ENCODE data around the gene C9.
"Not testable (repeated sequence)": the region's sequence is repeated elsewhere in the genome, so short reads cannot be mapped to it uniquely, and the experiment has no call there.

The C9 gene

DNA sequence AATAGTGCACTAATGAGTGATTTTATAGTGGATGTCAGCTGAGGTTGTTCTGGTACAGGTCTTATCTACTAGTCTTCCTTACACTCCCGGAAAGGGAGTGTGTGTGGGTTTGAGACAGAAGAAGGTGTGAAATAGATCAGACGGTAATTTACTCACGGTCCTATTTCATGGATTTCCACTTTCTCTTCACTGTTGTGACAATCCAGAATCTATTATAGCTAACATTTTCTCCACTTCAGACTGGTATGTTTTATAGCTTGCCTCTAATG lies 7.0 kb upstream of the C9 start:
- DNase-seq (ENCODE audit: low read depth): no peak

DNA sequence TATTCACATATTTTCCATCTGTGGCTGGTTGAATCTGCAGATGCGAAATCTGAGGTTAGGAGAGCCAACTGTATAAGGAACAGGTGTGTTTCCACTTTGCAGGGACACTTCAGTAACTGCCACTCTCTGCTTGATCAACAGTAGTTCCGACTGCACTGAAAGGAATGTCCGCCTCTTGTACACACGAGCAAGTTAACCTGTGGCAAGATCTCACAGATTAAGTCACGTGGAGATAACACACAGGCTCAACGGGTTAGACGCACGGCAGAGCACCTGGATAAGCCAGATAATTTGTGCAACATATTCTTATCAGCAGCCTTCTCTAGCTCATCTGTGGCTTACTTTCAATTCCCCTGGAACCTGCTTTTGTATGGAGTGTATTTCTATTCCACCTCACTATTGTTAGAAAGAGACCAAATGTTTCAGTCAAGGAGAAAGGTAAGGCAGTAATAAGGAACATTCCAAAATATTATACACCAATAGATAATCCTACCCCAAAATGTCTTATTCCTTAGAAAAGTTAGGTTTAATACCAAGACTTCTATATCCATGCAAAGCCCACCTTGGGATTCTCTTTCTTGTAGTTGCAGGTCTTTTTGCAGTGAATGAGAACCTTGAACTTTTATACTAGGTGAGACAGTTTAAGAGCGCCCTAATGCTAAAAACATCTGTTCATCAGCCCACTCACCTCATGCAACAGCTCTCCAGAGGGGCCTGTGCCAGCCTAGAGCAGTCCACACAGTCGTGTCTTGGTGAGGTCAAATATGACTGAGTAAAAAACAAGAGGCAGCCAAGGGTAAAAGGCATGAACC lies 6.5 kb upstream of the C9 start:
- DNase-seq (ENCODE audit: low read depth): no peak

DNA sequence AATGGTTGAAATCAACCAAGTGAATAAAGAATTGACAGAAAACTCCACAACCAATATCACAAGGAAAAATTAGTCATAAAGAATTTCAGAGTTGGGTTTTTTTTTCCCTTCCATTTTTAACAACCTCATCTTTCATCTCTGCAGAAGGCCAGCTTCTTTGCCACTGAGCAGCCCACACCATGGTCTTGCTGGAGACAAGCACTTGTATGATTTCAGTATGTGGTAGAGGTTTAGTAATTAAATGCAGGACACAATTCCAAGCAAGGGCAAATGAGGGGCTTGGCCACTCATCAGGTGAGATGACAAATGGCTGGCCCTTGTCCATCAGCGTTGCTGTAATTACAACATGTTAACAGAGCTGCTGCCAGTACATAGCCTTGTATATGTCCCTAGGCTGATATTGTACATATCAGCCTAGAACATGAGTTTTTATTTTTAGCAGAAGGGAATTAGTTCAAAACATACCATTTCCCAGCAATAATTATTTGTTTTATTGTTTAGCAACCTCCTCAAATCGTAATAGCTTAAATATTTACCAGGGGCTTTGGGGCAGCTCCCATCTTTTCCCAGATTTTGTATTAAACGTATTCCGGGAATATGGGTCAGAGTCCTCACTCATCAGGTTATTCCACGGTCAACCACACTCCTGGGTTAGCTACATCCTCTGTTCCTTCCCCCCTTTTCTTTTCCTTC lies 5.0 kb upstream of the C9 start:
- no peak for DNase-seq (ENCODE audit: low read depth)

DNA sequence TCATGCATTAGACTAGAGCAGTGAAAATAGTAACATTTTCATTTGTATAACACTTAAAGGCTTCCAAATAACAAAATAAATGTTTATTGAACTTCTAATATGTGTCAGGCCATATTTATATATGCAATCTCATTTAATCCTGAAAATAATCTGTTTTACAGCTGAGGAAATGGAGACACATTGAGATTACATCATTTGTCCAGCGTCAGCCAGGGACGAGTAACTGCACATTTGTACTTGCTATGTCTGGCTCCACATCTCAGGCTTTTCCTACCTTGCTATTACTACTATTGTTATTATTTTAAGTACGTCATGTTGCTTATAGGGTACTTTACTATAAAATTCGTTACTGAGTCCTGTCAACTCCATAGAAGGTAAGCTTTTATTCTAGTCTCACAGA lies 3.8 kb upstream of the C9 start:
- DNase-seq (ENCODE audit: low read depth): no peak

DNA sequence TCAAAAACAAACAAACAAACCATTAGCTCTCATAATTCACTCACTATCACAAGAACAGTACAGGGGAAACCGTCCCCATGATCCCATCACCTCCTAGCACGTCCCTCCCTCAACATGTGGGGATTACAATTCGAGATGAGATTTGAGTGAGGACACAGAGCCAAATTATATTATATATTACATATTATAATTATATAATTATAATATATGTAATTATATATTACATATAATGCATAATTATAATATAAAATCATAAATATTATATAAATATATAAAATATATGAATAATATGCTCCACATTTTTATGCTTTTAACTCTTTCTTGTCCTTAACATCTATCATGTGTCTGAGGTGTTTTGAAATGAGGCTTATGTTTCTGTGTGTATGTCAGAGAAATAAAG lies 3.4 kb upstream of the C9 start:
- DNase-seq (ENCODE audit: low read depth): no peak

DNA sequence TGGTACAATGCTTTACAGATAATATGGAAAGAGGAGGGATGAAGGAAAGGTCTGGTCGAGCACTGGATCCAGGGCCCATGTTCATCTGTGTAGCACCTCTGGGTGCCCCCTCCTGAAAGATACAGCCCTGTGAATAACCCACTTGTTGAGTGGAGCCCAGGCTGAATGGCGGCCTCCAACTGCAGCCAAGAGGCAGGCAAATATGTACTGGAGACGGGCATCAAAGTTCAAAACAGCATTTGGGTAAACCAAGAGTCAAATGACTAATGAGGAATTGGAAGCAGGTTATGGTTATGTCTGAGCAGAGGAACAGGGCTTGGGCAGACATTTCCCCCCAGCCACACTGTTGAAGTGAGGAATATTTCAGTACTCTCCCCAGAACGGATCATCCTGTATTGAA lies 1.1 kb downstream of the C9 start:
- no peak for DNase-seq (ENCODE audit: low read depth)

DNA sequence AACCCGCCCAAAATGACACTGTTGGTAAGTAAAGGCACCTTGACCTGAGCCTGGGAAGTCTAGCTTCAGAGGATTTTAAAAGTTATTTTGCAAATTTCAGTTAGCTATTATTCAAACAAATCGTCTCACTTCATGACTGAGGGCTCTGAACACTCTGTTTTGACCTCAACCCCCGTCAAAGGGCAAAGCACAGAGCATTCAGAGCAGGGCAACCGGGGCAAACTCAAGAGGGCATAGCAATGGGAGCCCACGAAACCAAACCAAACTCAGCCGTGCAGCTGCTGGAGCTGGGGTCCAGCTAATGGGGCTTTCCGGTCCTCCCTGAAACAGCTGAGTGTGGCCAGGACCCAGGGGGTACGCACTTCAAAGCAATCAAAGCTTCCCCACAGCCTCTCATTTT lies 1.6 kb downstream of the C9 start:
- DNase-seq (ENCODE audit: low read depth): no peak

DNA sequence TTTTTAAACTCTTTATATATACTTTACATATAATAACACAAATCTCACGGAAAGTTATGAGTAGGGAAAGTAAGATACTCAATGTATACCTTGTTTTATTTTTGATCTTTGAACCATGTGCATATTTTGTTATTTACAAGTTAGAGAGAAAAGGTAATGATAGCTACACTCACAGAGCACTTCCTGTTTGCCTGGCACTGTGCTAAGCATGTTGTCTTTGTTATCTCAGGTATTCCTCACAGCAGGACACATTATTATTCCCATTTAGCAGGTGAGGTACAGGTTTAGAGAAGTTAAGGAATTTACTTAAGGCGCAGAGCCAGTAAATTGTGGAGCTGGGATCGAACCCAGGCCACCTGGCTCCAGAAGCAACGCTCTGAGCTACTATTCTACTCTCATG lies 3.0 kb downstream of the C9 start:
- DNase-seq (ENCODE audit: low read depth): no peak

DNA sequence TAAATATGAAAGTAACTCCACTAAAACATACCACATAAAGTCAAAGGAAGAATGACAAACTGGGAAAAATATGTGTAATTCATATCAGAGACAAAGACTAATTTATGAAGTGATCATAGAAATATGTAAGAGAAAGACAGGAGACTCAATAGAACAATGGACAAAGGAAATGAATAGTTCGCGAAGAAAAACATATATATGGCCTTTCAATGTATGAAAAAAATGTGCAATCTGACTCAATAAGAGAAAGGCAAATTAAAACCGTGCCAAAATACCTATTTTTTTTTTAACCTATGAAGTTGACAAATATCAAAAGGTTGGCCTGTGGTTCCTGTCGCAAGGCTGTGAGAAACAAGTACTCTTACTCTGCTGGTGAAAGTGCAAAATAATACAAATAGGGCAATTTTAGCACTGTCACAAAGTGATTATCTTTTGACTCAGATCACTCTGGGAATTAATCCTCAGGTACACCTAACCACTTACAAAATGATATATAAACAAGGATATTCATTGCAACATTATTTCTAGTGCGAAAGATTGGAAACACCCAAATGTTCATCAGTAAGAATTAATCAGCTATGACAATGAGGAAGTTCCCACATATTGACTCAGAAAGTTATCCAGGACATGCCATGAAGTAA lies 3.7 kb downstream of the C9 start:
- no peak for DNase-seq (ENCODE audit: low read depth)

DNA sequence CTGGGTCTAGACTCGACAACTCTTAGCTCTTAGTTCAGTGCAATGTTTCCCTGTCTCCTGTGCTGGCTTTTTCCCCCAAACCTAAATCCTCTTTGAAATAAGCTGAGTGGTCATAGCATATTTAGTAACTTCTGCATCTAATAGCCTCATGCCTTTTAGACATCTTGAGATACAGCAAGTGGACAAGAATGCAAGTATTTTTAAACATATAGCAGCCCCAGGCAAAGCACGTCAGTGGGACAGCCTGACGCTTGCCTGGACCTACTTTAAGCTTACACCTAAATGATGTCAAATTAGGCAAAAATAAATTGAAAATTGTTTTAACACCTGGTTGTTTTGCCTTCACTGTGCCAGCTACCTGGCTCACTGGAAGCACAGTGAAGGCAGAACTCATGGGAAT lies 8.0 kb downstream of the C9 start:
- no peak for DNase-seq (ENCODE audit: low read depth)

DNA sequence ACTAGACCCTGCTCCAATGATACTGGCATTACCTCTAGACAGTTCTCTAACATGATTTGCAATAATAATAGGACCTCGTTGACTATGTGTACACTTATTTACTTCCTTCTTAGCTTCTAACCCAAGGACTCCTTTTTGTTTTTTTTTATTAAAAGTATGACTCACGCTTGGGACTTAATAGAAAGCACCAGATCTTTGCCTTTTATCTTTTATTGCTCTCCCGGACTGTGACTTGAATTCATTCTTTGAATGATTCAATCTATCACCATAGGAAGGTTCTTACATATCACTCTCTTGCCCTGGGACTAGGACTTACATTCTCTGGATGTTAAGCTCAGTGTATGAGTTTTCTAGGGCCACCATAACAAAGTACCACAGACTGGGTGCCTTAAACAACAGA lies 9.0 kb downstream of the C9 start:
- DNase-seq (ENCODE audit: low read depth): no peak

DNA sequence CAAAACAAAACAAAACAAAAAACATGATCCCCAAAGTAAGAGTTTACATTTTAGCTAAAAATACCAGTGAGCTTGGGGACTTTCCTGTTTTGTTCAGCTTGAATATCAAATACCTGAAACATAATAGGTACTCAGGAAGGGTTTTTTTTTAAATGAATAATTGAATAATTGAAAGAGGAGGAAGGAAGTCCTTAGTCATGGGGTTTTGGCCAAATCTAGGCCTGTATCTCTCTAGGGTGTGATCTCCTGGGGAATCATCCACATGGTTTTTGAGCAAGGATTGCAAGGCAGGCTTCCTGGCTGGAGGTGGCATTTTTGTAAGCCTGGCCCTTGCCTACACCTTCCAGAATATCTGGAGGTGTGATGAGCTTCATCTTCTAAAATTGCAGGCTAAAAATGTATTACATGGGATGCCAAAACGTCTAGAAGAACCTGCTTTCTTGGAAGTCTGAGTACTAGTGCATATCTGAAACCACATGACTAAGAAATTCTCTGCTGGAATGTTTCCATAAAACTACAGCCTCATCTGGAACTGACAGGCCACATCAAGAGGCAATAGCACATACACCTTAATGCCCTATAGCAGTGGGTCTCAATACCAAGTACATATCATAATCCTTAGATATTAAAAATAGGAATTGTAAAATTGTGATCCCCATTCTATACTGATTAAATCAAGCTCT lies 10.4 kb downstream of the C9 start:
- DNase-seq (ENCODE audit: low read depth): no peak

DNA sequence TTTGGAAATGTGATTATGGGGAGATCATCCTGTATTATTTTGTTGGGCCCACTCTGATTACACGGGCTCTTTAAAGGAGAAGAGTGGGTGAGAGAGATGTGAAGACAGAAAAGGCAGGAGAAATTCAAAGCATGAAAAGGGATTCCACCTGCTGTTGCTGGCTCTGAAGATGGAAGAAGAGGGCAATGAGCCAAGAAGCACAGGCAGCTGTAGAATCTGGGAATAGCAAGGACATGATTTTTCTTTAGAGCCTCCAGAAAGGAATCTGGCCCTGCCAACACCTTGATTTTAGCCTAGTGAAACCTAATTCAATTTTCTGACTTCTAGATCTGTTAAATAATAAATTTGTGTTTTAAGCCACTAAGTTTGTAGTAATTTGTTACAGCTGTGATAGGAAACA lies 11.3 kb downstream of the C9 start:
- DNase-seq (ENCODE audit: low read depth): no peak

DNA sequence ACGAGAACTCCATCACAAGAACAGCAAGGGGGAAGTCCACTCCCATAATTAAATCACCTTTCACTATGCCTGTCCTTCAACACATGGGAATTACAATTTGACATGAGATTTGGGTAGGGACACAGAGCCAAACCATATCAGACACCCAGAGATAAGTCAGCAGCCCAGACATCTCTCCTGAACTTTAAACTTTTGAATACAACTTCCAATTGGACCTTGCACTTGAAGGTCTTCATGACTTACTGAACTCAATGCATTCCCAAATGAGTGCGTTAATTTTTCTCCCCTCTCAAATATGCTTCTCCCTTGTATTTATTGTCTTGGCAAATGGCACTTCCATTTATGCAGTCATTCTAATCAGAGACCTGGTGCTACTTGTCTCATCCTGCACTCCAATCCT lies 12.1 kb downstream of the C9 start:
- no peak for DNase-seq (ENCODE audit: low read depth)

DNA sequence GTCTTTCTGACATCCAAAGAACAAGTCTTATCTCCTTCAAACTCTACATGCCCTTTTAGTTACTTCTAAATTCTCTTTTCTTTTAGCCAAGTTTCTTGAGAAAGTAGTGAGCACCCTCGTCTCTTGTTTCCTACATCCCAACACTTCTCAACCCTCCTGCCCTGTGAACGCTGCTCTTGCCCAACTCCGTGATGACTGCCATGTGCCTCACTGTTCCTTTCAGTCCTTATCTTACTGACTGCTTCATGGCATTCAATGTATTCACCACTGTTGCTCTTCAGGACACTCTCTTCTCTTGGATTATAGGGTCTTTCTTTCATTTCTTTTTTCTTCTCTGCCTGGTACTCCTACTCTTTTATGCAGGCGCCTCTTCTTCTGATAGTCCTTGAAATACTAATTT lies 14.8 kb downstream of the C9 start:
- no peak for DNase-seq (ENCODE audit: low read depth)

DNA sequence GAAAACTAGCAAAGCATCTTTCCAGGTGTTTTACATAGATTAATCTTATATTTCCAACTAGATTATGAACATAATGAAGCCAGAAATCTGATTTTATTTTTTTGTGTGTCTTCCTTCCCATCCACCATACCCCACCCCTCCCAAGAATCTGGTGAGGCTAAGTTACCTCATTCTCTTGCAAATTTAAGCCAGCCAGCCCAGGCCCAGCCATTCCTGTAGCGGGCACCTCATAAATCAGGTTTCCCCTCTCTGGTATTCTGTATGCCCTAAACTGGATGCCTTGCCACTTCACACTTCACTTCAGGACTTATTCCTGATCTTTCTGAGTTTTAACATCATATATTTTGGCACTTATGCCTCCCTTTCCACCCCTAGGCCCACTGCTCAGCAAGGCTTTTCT lies 21.8 kb downstream of the C9 start:
- no peak for DNase-seq (ENCODE audit: low read depth)

DNA sequence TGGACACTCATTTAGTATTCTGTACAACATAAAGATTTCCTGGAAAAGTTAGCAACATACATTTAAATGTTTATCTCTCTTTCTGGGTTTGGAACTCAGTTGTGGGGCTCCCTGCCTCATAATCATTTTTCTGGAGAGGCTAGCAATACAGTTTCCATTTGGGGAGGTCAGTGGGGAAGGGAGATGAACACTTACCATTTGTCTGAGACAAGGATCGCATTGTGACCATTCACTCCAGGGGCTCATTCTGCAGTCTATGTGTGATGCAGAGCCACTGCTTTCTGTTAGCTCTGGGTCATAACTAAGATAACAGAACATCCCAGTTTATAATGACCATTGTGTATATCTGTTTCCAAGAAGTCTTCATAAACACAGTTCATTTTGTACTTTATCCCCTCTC lies 22.4 kb downstream of the C9 start:
- DNase-seq (ENCODE audit: low read depth): no peak

DNA sequence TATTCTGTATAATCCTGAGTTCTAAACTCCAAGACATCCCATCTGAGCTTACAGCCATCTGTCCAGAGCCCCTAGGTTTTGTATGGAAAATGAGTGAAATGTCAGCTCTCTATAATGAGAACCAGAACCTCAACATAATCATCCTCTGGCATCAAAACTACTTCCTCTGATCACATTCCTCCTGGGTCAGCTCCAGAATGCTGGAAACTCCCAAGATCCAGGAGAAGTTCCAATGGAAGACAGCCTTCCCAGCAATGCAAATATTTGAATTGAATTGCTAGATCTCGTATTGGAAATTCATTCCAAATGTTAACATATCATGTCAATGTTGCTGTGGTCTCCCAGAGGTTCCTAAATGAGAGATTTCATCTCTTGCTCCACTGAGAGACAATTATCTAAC lies 23.8 kb downstream of the C9 start:
- DNase-seq (ENCODE audit: low read depth): no peak

DNA sequence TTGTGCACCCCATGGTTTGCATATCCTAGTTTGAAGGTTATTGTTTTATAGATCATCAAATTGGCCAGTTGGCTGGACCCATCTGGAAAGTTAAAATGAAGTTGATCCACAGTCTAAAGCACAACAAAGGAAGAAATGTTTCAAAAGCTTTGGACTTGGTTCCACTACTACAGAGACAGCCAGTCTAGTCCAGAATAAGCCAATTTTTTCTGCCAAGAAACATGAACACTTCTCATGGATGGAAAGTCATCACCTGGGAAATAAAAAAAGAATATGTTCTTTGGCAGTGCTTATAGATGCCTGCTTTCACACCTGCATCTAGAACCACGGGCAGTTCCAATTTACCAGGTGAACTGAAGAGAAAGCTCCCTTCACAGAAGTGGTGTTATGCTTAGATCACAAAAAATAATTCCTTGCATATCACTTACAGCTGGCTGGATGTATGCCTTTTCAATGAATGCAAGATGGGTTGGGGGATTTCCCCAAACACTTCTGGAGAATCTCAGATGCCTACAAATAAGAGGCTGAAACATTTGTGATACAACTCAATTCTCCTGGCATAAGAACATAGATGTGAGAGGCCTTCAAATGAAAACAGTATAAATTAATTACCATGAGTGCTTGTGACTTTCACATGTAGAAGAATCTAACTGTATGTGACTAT lies 26.9 kb downstream of the C9 start:
- DNase-seq (ENCODE audit: low read depth): no peak

DNA sequence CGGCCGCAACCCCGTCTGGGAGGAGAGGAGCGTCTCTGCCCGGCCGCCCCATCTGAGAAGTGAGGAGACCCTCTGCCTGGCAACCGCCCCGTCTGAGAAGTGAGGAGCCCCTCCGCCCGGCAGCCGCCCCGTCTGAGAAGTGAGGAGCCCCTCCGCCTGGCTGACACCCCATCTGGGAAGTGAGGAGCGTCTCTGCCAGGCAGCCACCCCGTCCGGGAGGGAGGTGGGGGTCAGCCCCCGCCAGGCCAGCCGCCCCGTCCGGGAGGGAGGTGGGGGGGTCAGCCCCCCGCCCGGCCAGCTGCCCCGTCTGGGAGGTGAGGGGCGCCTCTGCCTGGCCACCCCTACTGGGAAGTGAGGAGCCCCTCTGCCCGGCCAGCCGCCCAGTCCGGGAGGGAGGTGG lies 30.0 kb downstream of the C9 start:
- DNase-seq (ENCODE audit: low read depth): not testable (repeated sequence)

DNA sequence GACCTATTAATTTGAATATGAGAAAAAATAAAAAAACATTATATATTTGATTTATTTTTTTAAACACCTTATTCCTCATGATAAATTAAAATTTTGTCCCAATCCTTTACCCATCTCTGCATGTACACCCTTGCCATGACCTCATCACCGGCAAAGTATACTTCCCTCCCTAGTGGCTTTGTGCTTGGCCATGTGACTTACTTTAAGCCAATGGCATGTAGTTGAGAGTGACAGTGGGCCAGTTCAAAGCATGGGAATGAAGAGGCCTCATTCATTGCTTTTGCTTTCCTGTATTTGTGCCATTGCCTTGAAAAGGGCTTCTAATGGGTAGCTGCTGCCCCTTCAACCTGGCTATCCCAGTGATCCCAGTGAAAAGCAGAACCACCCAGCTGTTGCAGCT lies 31.2 kb downstream of the C9 start:
- DNase-seq (ENCODE audit: low read depth): no peak

DNA sequence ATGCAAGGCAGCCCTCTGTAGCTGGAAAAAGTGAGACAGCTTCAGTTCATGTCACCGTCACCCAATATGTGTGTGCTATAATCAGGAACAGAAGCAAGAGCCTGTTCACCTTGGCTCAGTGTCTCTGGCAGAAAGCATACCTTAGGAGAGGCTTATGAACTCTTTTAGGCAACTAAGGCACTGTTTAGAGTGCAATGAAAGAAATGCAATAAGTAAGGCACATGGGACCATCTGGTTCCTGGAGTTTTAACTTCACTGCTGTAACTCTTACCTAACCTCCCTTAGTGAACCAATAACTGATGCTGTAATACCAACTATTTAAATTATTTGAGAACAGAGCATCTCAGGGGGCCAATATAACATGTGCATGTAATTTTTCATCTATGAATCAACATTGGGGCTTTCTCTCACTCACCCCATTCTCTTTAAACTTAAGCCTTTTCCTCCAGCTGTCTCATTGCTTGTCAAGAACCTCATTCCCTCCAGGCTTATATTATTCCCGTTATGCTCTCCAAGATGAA lies 32.4 kb downstream of the C9 start:
- DNase-seq (ENCODE audit: low read depth): no peak
